Astrocyte (in vitro differentiated cells and primary cell): Measurements from ENCODE around the gene QRFP. TPM values are rescaled to one million over a fixed set of nuclear protein-coding genes. Genes with fewer than 3 reads are reported as not detected.

ENCODE experiments used
- DNase-seq: peaks from one replicate; pipeline ENCODE4 v3.0.0-alpha.2; 2010; ENCODE audit warnings: low read depth
- FAIRE-seq: peaks from 2 replicates; lab custom pipeline; 2011; peaks lifted over from hg19 to GRCh38; lab: Jason Lieb, UNC
- H2AFZ ChIP-seq: 2 replicates; pipeline ENCODE4 v1.6.0; 2012; ENCODE audit warnings: low read depth, low read length, inconsistent platforms
- H3K27ac ChIP-seq: 2 replicates; pipeline ENCODE4 v1.5.1; 2011; ENCODE audit warnings: low read depth, low read length, inconsistent platforms
- H3K27me3 ChIP-seq: 2 replicates; pipeline ENCODE4 v1.6.0; 2011; ENCODE audit warnings: low read length, inconsistent platforms; ENCODE audit not compliant: insufficient read depth
- H3K36me3 ChIP-seq: 2 replicates; pipeline ENCODE4 v1.5.1; 2011; ENCODE audit warnings: low read length, inconsistent platforms; ENCODE audit not compliant: insufficient read depth
- H3K4me1 ChIP-seq: 2 replicates; pipeline ENCODE4 v1.5.1; 2011; ENCODE audit warnings: low read length, inconsistent platforms; ENCODE audit not compliant: insufficient read depth
- H3K4me2 ChIP-seq: 2 replicates; pipeline ENCODE4 v1.6.0; 2012; ENCODE audit warnings: low read length, inconsistent platforms
- H3K4me3 ChIP-seq: 2 replicates; pipeline ENCODE4 v1.5.1; 2011; ENCODE audit warnings: low read depth, mild to moderate bottlenecking, low read length, inconsistent platforms; ENCODE audit not compliant: insufficient read depth
- H3K79me2 ChIP-seq: 2 replicates; pipeline ENCODE4 v1.6.0; 2012; ENCODE audit warnings: mild to moderate bottlenecking, low read length, inconsistent platforms; ENCODE audit not compliant: insufficient read depth
- H3K9ac ChIP-seq: 2 replicates; pipeline ENCODE4 v1.6.0; 2012; ENCODE audit warnings: mild to moderate bottlenecking, low read length, inconsistent platforms
- H3K9me3 ChIP-seq: 2 replicates; pipeline ENCODE4 v1.5.1; 2012; ENCODE audit warnings: low read depth, mild to moderate bottlenecking, low read length, inconsistent platforms; ENCODE audit not compliant: insufficient read depth
- H4K20me1 ChIP-seq: 2 replicates; pipeline ENCODE4 v1.6.0; 2012; ENCODE audit warnings: low read length, inconsistent platforms; ENCODE audit not compliant: insufficient read depth
- H3K27ac Mint-ChIP-seq: one replicate; pipeline ENCODE4 v1.8.0; 2021; ENCODE audit warnings: mild to moderate bottlenecking, mixed read lengths; ENCODE audit not compliant: unreplicated experiment
- H3K27me3 Mint-ChIP-seq: one replicate; pipeline ENCODE4 v1.8.0; 2021; ENCODE audit warnings: low read depth, mixed read lengths; ENCODE audit not compliant: unreplicated experiment
- H3K36me3 Mint-ChIP-seq: one replicate; pipeline ENCODE4 v1.8.0; 2021; ENCODE audit warnings: low read depth, mixed read lengths; ENCODE audit not compliant: unreplicated experiment
- H3K4me1 Mint-ChIP-seq: one replicate; pipeline ENCODE4 v1.8.0; 2021; ENCODE audit warnings: low read depth, mixed read lengths; ENCODE audit not compliant: unreplicated experiment
- H3K4me3 Mint-ChIP-seq: one replicate; pipeline ENCODE4 v1.8.0; 2021; ENCODE audit warnings: mild to moderate bottlenecking, moderate library complexity, mixed read lengths; ENCODE audit not compliant: unreplicated experiment
- H3K9me3 Mint-ChIP-seq: one replicate; pipeline ENCODE4 v1.8.0; 2021; ENCODE audit warnings: mild to moderate bottlenecking, mixed read lengths; ENCODE audit not compliant: unreplicated experiment
- CTCF ChIP-seq: IDR thresholded peaks from 2 replicates; pipeline ENCODE4 v1.5.1; 2011; ENCODE audit warnings: low read depth, mild to moderate bottlenecking, inconsistent platforms, low read length, moderate library complexity; ENCODE audit not compliant: insufficient read depth
- EZH2 ChIP-seq: IDR thresholded peaks from 2 replicates; pipeline ENCODE4 v1.6.1; 2012; ENCODE audit warnings: mild to moderate bottlenecking, low read length, inconsistent platforms; ENCODE audit not compliant: insufficient read depth
- total RNA-seq: library from RNA; stranded (reverse); gene quantifications from 2 replicates; pipeline ENCODE4 v1.2.1, GENCODE V29; 2021

QRFP gene
- total RNA-seq, 1 donor from 2014 or later, result not detected

- H3K4me1 ChIP-seq, result no peaks in the 10 kb centered on the region
- Mint-ChIP-seq H3K9me3 (no peaks in the 10 kb centered on the region), H3K4me1 (peaks cover 7% of the 10 kb centered on the region), H3K27ac (no peak overlapping the region), H3K27me3 (no peaks in the 10 kb centered on the region), H3K4me3 (no peak overlapping the region), H3K36me3 (peaks cover 23% of the 10 kb centered on the region)
- H2AFZ ChIP-seq, result no peak overlapping the region
- no peaks in the 10 kb centered on the region for H3K9me3 ChIP-seq
- H3K27ac ChIP-seq, result no peak overlapping the region
- H3K36me3 ChIP-seq, result peaks cover 71% of the 10 kb centered on the region
- no peaks in the 10 kb centered on the region for H3K27me3 ChIP-seq
- no peak overlapping the region for H3K9ac ChIP-seq
- H3K4me2 ChIP-seq, result no peak overlapping the region
- peaks cover 90% of the 10 kb centered on the region for H4K20me1 ChIP-seq
- TF ChIP-seq EZH2 (no peak), CTCF (no peak)
- peaks cover 47% of the 10 kb centered on the region for H3K79me2 ChIP-seq
- H3K4me3 ChIP-seq, result no peak overlapping the region
- FAIRE-seq, result no peak
- no peak for DNase-seq
These were observed 13.9 kb downstream of the QRFP start for GRCh38 chr9:130882696-130883225.

DNA sequence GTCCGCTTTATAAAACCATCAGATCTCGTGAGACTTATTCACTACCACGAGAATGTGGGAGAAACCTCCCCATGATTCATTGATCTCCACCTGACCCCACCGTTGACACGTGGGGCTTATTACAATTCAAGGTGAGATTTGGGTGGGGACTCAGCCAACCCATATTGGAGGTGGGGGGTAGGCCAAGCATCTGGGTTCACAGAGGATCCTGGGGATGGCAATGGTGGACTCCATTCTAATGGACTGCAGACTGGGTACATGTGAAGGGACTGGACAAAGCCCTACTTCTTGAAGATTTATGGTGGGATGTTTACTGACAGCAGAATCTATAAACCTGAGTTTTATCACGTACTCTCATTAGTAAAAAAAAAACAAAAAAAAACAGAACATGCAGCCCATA lies 15.1 kb downstream of the QRFP start:
- Histone ChIP-seq H3K27ac (no peak overlapping the region), H3K9ac (no peak overlapping the region), H3K27me3 (no peaks in the 10 kb centered on the region), H3K36me3 (peaks cover 74% of the 10 kb centered on the region), H3K4me3 (no peak overlapping the region), H3K79me2 (peaks cover 41% of the 10 kb centered on the region), H2AFZ (no peak overlapping the region), H3K4me2 (no peak overlapping the region), H3K4me1 (no peaks in the 10 kb centered on the region), H4K20me1 (peaks cover 86% of the 10 kb centered on the region), H3K9me3 (no peaks in the 10 kb centered on the region)
- FAIRE-seq (no peak), DNase-seq (no peak)
- H3K27me3 Mint-ChIP-seq, result no peaks in the 10 kb centered on the region
- no peak overlapping the region for H3K4me3 Mint-ChIP-seq
- H3K36me3 Mint-ChIP-seq, result peaks cover 23% of the 10 kb centered on the region
- H3K9me3 Mint-ChIP-seq, result no peaks in the 10 kb centered on the region
- no peak overlapping the region for H3K27ac Mint-ChIP-seq
- TF ChIP-seq CTCF (no peak), EZH2 (no peak)
- peaks cover 7% of the 10 kb centered on the region for H3K4me1 Mint-ChIP-seq

DNA sequence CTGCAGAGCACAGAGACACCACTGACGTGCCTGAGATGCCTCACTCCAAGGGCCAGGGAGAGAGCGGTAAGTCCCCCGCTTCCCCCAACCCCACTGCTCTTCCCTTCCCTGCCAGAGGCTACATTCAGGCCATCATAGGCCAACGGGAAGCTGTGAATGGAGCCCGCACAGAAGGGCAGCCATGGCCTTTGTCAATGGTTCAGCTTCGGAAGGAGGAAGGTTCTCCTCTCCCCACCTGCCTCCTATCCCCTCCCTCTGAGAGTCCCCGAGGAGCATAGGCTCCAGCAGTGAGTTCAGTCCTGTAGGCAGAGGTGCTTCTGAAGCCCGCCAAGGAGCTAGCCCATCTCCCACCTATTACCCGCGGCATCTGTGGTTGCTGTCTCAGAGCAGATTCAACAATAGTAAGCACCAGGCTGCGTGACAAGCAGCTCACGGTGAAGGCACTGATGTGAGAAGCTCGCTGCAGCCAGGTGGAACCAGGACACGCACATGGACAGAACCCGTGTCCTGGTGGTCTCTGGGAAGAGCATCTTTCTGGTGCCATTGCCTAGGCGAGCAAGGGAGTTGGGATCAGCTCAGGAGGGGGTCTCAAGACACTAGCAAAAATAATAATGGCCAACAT lies 15.9 kb downstream of the QRFP start:
- DNase-seq, result no peak
- H3K27ac ChIP-seq, result no peak overlapping the region
- H4K20me1 ChIP-seq, result peaks cover 81% of the 10 kb centered on the region
- Mint-ChIP-seq H3K27ac (no peak overlapping the region), H3K36me3 (peaks cover 22% of the 10 kb centered on the region), H3K4me3 (no peak overlapping the region), H3K9me3 (no peaks in the 10 kb centered on the region), H3K4me1 (peaks cover under 1% of the 10 kb centered on the region), H3K27me3 (no peaks in the 10 kb centered on the region)
- H3K79me2 ChIP-seq, result peaks cover 33% of the 10 kb centered on the region
- H3K27me3 ChIP-seq, result no peaks in the 10 kb centered on the region
- peaks cover 69% of the 10 kb centered on the region for H3K36me3 ChIP-seq
- TF ChIP-seq EZH2 (no peak), CTCF (no peak)
- H3K9ac ChIP-seq, result no peak overlapping the region
- no peaks in the 10 kb centered on the region for H3K4me1 ChIP-seq
- H3K4me2 ChIP-seq, result no peak overlapping the region
- no peak overlapping the region for H2AFZ ChIP-seq
- no peaks in the 10 kb centered on the region for H3K9me3 ChIP-seq
- H3K4me3 ChIP-seq, result no peak overlapping the region
- no peak for FAIRE-seq
